Loucy (cell line): ENCODE data around the gene PAK4.

Experiments used
- H2AFZ ChIP-seq: fragments of 200-600 bp; sonication (generic); 2 replicates; pipeline ENCODE4 v1.6.0; 2016; ENCODE audit warnings: antibody characterized with exemption, mild to moderate bottlenecking, low read length, moderate library complexity
- H3F3A ChIP-seq: fragments of 200-600 bp; 2 replicates; pipeline ENCODE4 v1.6.0; 2016; ENCODE audit warnings: antibody characterized with exemption, low read depth, mild to moderate bottlenecking
- H3K27me3 ChIP-seq: fragments of 200-600 bp; sonication (generic); 2 replicates; pipeline ENCODE4 v1.6.1; 2014; ENCODE audit warnings: low read length, mild to moderate bottlenecking; ENCODE audit not compliant: insufficient read depth, poor library complexity, severe bottlenecking
- H3K36me3 ChIP-seq: fragments of 200-600 bp; sonication (generic); 2 replicates; pipeline ENCODE4 v1.6.1; 2016; ENCODE audit warnings: low read length; ENCODE audit not compliant: insufficient read depth
- H3K4me1 ChIP-seq: fragments of 200-600 bp; sonication (generic); 2 replicates; pipeline ENCODE4 v1.5.1; 2014; ENCODE audit warnings: low read length, mild to moderate bottlenecking; ENCODE audit not compliant: insufficient read depth, poor library complexity, severe bottlenecking
- H3K4me2 ChIP-seq: fragments of 200-600 bp; sonication (generic); 2 replicates; pipeline ENCODE4 v1.6.0; 2014; ENCODE audit warnings: antibody characterized with exemption, low read length, low read depth, mild to moderate bottlenecking; ENCODE audit not compliant: poor library complexity, severe bottlenecking
- H3K4me3 ChIP-seq: fragments of 200-600 bp; sonication (generic); 2 replicates; pipeline ENCODE4 v1.5.1; 2014; ENCODE audit warnings: low read length, mild to moderate bottlenecking, mixed read lengths; ENCODE audit not compliant: poor library complexity, severe bottlenecking
- H3K79me2 ChIP-seq: fragments of 200-600 bp; sonication (generic); 2 replicates; pipeline ENCODE4 v1.6.1; 2014; ENCODE audit warnings: low read length; ENCODE audit not compliant: insufficient read depth
- H3K9ac ChIP-seq: fragments of 200-600 bp; sonication (generic); 2 replicates; pipeline ENCODE4 v1.6.0; 2014; ENCODE audit warnings: mild to moderate bottlenecking, low read depth, low read length, moderate library complexity; ENCODE audit not compliant: poor library complexity, severe bottlenecking
- H3K9me2 ChIP-seq: fragments of 200-600 bp; sonication (generic); replicated peaks from 2 replicates; pipeline ENCODE4 v1.6.1; 2016; ENCODE audit warnings: low read depth, low read length, mixed read lengths
- H3K9me3 ChIP-seq: fragments of 200-600 bp; sonication (generic); 2 replicates; pipeline ENCODE4 v1.6.1; 2014; ENCODE audit warnings: mild to moderate bottlenecking, antibody characterized with exemption, low read length, low read depth; ENCODE audit not compliant: insufficient read depth
- H4K20me1 ChIP-seq: fragments of 200-600 bp; sonication (generic); 2 replicates; pipeline ENCODE4 v1.6.0; 2014; ENCODE audit warnings: antibody characterized with exemption, low read length, mild to moderate bottlenecking; ENCODE audit not compliant: insufficient read depth, poor library complexity, severe bottlenecking
- EZH2phosphoT487 ChIP-seq: fragments of 200-600 bp; IDR thresholded peaks from 2 replicates; pipeline ENCODE4 v1.6.1; 2018; ENCODE audit warnings: antibody characterized with exemption, mild to moderate bottlenecking, moderate library complexity, borderline replicate concordance
- TF ChIP-seq, protein P1 (sequence below): fragments of 200-600 bp; sonication (generic); conservative IDR thresholded peaks from 2 replicates; pipeline ENCODE4 v1.5.1; 2014; ENCODE audit warnings: mild to moderate bottlenecking, antibody characterized with exemption, low read length

The PAK4 gene

DNA sequence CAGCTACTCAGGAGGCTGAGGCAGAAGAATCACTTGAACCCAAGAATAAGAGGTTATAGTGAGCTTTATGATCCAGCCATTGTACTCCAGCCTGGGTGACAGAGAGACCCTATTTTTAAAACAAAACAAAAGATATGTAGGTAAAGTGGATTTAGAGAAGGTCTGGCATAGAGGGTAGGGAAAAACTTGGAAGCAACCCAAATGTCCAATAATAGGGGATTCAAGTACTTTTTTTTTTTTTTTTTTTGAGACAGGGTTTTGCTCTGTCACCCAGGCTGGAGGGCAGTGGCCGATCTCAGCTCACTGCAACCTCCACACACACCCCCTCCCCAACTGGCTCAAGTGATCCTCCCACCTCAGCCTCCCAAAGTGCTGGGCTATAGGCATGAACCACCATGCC, 5.8 kb upstream of the PAK4 start:
- H3K79me2 ChIP-seq, result no peaks in the 10 kb centered on the region
- H3K4me3 ChIP-seq, result no peak overlapping the region
- no peaks in the 10 kb centered on the region for H3K36me3 ChIP-seq
- H3K9ac ChIP-seq, result no peak overlapping the region
- no peaks in the 10 kb centered on the region for H4K20me1 ChIP-seq
- H3K4me2 ChIP-seq, result no peak overlapping the region
- no peaks in the 10 kb centered on the region for H3K27me3 ChIP-seq
- no peak for TF ChIP-seq EZH2phosphoT487
- TF ChIP-seq, protein P1, sequence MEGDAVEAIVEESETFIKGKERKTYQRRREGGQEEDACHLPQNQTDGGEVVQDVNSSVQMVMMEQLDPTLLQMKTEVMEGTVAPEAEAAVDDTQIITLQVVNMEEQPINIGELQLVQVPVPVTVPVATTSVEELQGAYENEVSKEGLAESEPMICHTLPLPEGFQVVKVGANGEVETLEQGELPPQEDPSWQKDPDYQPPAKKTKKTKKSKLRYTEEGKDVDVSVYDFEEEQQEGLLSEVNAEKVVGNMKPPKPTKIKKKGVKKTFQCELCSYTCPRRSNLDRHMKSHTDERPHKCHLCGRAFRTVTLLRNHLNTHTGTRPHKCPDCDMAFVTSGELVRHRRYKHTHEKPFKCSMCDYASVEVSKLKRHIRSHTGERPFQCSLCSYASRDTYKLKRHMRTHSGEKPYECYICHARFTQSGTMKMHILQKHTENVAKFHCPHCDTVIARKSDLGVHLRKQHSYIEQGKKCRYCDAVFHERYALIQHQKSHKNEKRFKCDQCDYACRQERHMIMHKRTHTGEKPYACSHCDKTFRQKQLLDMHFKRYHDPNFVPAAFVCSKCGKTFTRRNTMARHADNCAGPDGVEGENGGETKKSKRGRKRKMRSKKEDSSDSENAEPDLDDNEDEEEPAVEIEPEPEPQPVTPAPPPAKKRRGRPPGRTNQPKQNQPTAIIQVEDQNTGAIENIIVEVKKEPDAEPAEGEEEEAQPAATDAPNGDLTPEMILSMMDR, result no peak
- H2AFZ ChIP-seq, result no peak overlapping the region
- no peaks in the 10 kb centered on the region for H3K9me3 ChIP-seq
- no peaks in the 10 kb centered on the region for H3K9me2 ChIP-seq
- H3K4me1 ChIP-seq, result no peaks in the 10 kb centered on the region
- H3F3A ChIP-seq, result no peaks in the 10 kb centered on the region

DNA sequence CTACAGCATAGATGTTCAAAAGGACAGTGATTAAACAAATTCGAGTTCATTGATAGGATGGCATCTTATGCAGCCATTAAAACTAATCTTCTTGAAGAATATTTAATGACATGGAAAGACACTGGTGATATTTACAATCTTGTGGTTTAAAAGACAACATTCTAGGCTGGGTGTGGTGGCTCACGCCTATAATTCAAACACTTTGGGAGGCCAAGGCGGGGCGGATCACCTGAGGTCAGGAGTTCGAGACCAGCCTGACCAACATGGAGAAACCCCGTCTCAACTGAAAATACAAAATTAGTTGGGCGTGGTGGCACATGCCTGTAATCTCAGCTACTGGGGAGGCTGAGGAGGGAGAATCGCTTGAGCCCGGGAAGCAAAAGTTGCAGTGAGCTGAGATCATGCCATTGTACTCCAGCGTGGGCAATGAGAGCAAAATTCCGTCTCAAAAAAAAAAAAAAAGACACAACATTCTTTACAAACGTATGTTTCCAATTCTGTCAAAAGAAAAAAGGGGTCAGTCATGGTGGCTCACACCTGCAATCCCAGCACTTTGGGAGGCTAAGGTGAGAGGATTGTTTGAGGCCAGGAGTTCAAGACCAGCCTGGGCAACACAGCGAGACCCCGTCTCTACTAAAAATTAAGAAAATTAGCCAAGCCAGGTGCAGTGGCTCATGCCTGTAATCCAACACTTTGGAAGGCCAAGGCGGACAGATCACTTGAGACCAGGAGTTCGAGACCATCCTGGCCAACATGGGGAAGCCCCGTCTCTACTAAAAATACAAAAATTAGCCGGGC, 2.5 kb upstream of the PAK4 start:
- H2AFZ ChIP-seq, result no peak overlapping the region
- H3K4me2 ChIP-seq, result no peak overlapping the region
- H3K36me3 ChIP-seq, result no peaks in the 10 kb centered on the region
- peaks cover 25% of the 10 kb centered on the region for H3K79me2 ChIP-seq
- H3K27me3 ChIP-seq, result no peaks in the 10 kb centered on the region
- no peak overlapping the region for H3K9ac ChIP-seq
- no peaks in the 10 kb centered on the region for H3F3A ChIP-seq
- H3K4me3 ChIP-seq, result no peak overlapping the region
- H3K9me2 ChIP-seq, result no peaks in the 10 kb centered on the region
- H3K9me3 ChIP-seq, result no peaks in the 10 kb centered on the region
- H4K20me1 ChIP-seq, result peaks cover 17% of the 10 kb centered on the region
- H3K4me1 ChIP-seq, result peaks cover 21% of the 10 kb centered on the region
- no peak for TF ChIP-seq EZH2phosphoT487
- TF ChIP-seq, protein P1, result no peak

DNA sequence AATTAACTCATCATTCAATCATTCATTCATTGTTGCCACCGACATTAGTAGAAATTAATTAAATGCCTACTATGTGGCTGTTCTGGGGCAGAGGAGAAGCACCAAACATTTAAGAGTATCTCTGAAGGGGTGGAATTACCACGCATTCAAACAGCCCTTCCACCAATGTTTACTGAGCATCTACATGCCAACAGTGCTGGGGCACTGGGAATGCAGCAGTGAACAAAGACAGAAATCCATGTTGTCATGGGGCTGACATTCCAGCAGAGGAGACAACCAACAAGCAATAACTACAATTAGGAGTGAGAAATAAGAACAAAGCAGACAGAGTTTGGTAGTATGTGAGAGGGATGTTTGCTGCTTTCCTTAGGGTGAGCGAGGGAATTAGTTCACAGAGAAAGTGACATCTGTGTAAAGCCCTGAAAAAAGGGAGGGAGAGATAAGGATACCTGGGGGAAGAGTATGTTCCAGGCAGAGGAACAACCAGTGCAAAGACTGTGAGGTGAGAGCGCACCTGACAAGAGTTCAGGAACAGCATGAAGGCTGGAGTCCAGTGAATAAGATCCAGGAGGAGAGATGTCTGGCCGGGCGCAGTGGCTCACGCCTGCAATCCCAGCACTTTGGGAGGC, 1.3 kb upstream of the PAK4 start:
- Histone ChIP-seq H3K9ac (no peak overlapping the region), H3K9me3 (no peaks in the 10 kb centered on the region), H3K4me1 (peaks cover 31% of the 10 kb centered on the region), H3K27me3 (no peaks in the 10 kb centered on the region), H3K36me3 (no peaks in the 10 kb centered on the region), H4K20me1 (peaks cover 25% of the 10 kb centered on the region), H3K79me2 (peaks cover 36% of the 10 kb centered on the region), H3F3A (no peaks in the 10 kb centered on the region), H2AFZ (0 out of 2 replicates have a peak overlapping the region, but pooled peaks have one; percentile 30), H3K9me2 (no peaks in the 10 kb centered on the region), H3K4me2 (no peak overlapping the region), H3K4me3 (no peak overlapping the region)
- no peak for TF ChIP-seq EZH2phosphoT487
- TF ChIP-seq, protein P1, result no peak
